SU-DHL-6 (cell line): ENCODE results near the gene RPGRIP1L.

Experiments
- H2AFZ ChIP-seq: fragments of 200-600 bp; sonication (generic); 2 replicates; pipeline ENCODE4 v1.6.1; 2014; ENCODE audit warnings: low read depth, mild to moderate bottlenecking, moderate library complexity, mixed read lengths, antibody characterized with exemption, low read length; ENCODE audit not compliant: severe bottlenecking
- H3F3A ChIP-seq: fragments of 200-600 bp; shearing (Covaris generic); 2 replicates; pipeline ENCODE4 v1.6.0; 2016; ENCODE audit warnings: antibody characterized with exemption, mild to moderate bottlenecking; ENCODE audit not compliant: insufficient read depth
- H3K27ac ChIP-seq: fragments of 200-600 bp; sonication (generic); 2 replicates; pipeline ENCODE4 v1.5.1; 2016; ENCODE audit warnings: low read depth, mild to moderate bottlenecking, low read length, moderate library complexity, mixed read lengths
- H3K27me3 ChIP-seq: fragments of 200-600 bp; sonication (generic), shearing (Covaris generic); 2 replicates; pipeline ENCODE4 v1.6.0; 2014; ENCODE audit warnings: mild to moderate bottlenecking, low read length
- H3K36me3 ChIP-seq: fragments of 200-600 bp; sonication (generic); 2 replicates; pipeline ENCODE4 v1.6.1; 2014; ENCODE audit warnings: mild to moderate bottlenecking, low read length, mixed read lengths
- H3K4me2 ChIP-seq: fragments of 300-600, 200-600 bp; shearing (Covaris generic), sonication (generic); 2 replicates; pipeline ENCODE4 v1.6.0; 2014; ENCODE audit warnings: low read length, low read depth, mild to moderate bottlenecking; ENCODE audit not compliant: poor library complexity, severe bottlenecking
- H3K4me3 ChIP-seq: fragments of 200-600 bp; sonication (generic); 2 replicates; pipeline ENCODE4 v1.5.1; 2014; ENCODE audit warnings: antibody characterized with exemption, low read length, mild to moderate bottlenecking, mixed read lengths; ENCODE audit not compliant: insufficient read depth, poor library complexity, severe bottlenecking
- H3K79me2 ChIP-seq: fragments of 200-600 bp; sonication (generic); 2 replicates; pipeline ENCODE4 v1.6.1; 2014; ENCODE audit warnings: mild to moderate bottlenecking, low read length, moderate library complexity; ENCODE audit not compliant: insufficient read depth
- H3K9ac ChIP-seq: fragments of 200-600 bp; sonication (generic); 2 replicates; pipeline ENCODE4 v1.7.0; 2014; ENCODE audit warnings: mild to moderate bottlenecking, low read length
- H3K9me2 ChIP-seq: fragments of 200-600 bp; sonication (generic); replicated peaks from 2 replicates; pipeline ENCODE4 v1.6.1; 2014; ENCODE audit warnings: low read length; ENCODE audit not compliant: insufficient read depth
- H3K9me3 ChIP-seq: fragments of 200-600 bp; sonication (generic); 2 replicates; pipeline ENCODE4 v1.6.1; 2014; ENCODE audit warnings: low read length, mixed read lengths; ENCODE audit not compliant: insufficient read depth
- H4K20me1 ChIP-seq: fragments of 200-600 bp; sonication (generic); 2 replicates; pipeline ENCODE4 v1.6.1; 2014; ENCODE audit warnings: low read depth, mild to moderate bottlenecking, antibody characterized with exemption, low read length, moderate library complexity, mixed read lengths
- EZH2phosphoT487 ChIP-seq: fragments of 200-600 bp; sonication (generic), shearing (Covaris generic); conservative IDR thresholded peaks from 2 replicates; pipeline ENCODE4 v1.6.1; 2018; ENCODE audit warnings: mild to moderate bottlenecking, antibody characterized with exemption, low read length, moderate library complexity, mixed read lengths
- TF ChIP-seq, protein P1 (sequence below): fragments of 200-600 bp; sonication (generic); IDR thresholded peaks from one replicate; pipeline ENCODE4 v1.5.1; 2017; ENCODE audit warnings: antibody characterized with exemption, mild to moderate bottlenecking, low read length, moderate library complexity; ENCODE audit not compliant: insufficient read depth, poor library complexity, severe bottlenecking

The RPGRIP1L gene

DNA sequence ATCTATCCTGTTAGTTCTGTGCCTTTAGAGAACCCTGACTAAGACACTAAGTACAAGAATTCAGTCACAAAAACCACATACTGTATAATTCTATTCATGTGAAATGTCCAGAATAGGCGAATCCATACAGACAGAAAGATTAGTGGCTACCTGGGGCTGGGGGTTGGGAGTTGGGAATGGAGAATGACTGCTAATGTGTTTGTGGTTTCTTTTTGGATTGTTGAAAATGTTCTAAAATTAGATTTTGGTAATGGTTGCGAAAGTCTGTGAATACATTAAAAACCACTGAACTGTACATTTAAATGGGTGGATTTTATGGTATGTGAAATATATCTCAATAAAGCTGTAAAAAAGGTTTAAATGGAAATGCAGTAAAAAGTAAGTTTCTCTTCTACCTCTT, 120.3 kb downstream of the RPGRIP1L start:
- H3K79me2 ChIP-seq = no peaks in the 10 kb centered on the region
- no peak overlapping the region for H3K4me3 ChIP-seq
- no peak overlapping the region for H3K27ac ChIP-seq
- no peaks in the 10 kb centered on the region for H3K9me3 ChIP-seq
- no peaks in the 10 kb centered on the region for H3K27me3 ChIP-seq
- TF ChIP-seq EZH2phosphoT487 = no peak
- TF ChIP-seq, protein P1, sequence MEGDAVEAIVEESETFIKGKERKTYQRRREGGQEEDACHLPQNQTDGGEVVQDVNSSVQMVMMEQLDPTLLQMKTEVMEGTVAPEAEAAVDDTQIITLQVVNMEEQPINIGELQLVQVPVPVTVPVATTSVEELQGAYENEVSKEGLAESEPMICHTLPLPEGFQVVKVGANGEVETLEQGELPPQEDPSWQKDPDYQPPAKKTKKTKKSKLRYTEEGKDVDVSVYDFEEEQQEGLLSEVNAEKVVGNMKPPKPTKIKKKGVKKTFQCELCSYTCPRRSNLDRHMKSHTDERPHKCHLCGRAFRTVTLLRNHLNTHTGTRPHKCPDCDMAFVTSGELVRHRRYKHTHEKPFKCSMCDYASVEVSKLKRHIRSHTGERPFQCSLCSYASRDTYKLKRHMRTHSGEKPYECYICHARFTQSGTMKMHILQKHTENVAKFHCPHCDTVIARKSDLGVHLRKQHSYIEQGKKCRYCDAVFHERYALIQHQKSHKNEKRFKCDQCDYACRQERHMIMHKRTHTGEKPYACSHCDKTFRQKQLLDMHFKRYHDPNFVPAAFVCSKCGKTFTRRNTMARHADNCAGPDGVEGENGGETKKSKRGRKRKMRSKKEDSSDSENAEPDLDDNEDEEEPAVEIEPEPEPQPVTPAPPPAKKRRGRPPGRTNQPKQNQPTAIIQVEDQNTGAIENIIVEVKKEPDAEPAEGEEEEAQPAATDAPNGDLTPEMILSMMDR = no peak
- H4K20me1 ChIP-seq = no peaks in the 10 kb centered on the region
- no peaks in the 10 kb centered on the region for H3K36me3 ChIP-seq
- H3K9ac ChIP-seq = no peak overlapping the region
- no peaks in the 10 kb centered on the region for H3K9me2 ChIP-seq
- H3K4me2 ChIP-seq = no peak overlapping the region
- H3F3A ChIP-seq = no peaks in the 10 kb centered on the region
- no peak overlapping the region for H2AFZ ChIP-seq

DNA sequence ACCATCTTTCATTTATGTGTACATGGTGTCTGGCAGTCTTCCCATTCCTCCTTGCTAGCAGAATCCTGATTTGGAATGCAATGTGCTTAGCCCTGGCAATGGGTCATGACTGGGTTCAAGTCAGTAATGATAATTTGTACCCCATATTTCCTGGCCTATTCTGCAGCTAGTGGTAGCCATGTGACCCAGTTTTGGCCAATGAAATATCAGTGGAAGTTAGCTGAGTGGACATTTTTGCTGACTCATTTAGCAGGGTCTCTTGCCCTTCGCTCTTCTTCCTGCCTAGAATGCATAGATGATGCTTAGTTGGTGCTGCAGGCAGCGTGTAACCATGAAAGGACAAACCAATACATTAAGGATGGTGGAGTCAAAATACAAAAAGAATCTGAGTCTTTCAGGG, 121.9 kb downstream of the RPGRIP1L start:
- Histone ChIP-seq H3F3A (no peaks in the 10 kb centered on the region), H3K27ac (no peak overlapping the region), H3K4me2 (no peak overlapping the region), H3K36me3 (no peaks in the 10 kb centered on the region), H3K4me3 (no peak overlapping the region), H3K27me3 (no peaks in the 10 kb centered on the region), H2AFZ (no peak overlapping the region), H3K9ac (no peak overlapping the region), H4K20me1 (no peaks in the 10 kb centered on the region), H3K9me3 (no peaks in the 10 kb centered on the region), H3K9me2 (no peaks in the 10 kb centered on the region), H3K79me2 (no peaks in the 10 kb centered on the region)
- TF ChIP-seq, protein P1 = no peak
- TF ChIP-seq EZH2phosphoT487 = no peak

DNA sequence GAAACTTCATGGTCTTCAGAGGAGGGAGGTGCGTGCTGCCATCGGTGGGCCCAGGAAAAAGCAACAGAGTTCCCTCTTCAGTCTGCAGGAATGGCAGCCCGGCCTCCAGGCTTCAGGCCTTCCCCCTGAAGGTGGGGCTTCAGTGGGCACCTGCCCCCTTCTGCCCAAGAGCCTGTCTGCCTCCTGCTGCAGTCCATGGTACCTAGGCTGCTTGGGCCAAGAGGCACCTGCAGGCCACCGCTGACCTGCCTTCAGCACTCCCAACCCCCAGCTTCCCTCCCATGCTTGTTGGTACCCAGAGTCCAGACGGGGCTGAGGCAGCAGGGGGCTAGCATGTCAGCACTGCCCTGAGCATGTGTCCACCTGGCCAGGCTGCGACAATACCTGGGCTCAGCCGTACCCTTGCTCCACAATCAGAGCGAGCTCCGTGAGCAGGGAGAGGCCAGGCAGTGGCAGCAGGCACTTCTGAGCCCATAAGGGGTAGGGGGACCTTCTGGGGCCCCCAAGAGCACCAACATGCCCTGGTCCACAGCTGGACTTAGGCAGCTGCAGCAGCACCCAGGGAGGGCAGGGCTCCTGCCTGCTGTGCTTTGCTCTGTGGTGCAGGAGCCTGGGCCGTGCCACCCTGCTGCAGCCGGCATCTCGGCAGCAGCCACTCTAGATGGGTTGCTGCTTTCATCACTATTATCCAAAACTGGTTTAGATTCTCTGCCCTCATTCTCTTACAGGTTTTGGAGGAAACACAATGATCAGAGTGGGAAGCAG, 123.4 kb downstream of the RPGRIP1L start:
- Histone ChIP-seq H3K36me3 (no peaks in the 10 kb centered on the region), H4K20me1 (no peaks in the 10 kb centered on the region), H3K9me3 (no peaks in the 10 kb centered on the region), H2AFZ (no peak overlapping the region), H3K27me3 (no peaks in the 10 kb centered on the region), H3F3A (no peaks in the 10 kb centered on the region), H3K4me3 (no peak overlapping the region), H3K79me2 (no peaks in the 10 kb centered on the region), H3K27ac (no peak overlapping the region), H3K9me2 (no peaks in the 10 kb centered on the region), H3K9ac (no peak overlapping the region), H3K4me2 (no peak overlapping the region)
- no peak for TF ChIP-seq EZH2phosphoT487
- TF ChIP-seq, protein P1 = no peak
